ENCODE measurements around the gene SYT2.

The SYT2 gene

DNA sequence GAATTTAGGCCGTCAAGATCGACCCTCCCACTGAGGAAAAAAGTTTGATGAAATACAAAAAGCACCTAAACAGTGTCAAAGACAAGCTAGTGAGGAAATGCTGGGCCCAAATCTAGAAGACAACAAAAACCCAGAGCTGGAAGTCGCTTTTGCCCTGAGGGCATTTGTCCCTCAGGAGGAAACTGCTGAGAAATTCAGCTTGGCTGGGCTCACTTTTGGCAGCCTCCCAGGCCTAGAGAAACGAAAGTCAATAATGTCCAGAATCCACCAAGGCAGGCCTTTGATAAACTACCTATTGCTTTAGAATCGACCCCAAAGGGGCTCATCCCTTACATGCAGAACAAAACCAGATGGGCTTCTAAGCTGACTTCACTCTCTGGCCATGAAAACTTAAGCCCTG, 38.9 kb downstream of the SYT2 start:
- no peak for DNase-seq

DNA sequence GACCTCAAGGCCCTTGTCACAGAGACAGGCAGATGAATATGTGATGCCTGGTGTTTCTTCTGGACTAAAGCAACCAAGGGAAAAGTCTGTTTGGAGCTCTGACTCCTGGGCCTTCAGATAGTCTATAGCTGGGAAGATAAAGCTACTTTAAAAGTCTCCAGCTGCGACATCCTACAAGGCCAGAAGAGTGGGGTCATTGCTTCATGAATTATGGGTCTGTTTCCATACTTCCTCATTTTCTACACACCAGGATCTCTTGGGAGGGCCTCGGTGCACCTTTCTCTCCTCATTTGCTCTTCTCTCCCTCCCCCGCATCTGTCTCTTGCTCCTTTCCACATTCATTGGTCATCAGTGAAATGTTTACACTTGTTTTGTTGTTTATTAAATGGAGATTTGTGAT, 44.8 kb downstream of the SYT2 start:
- DNase-seq, result no peak

DNA sequence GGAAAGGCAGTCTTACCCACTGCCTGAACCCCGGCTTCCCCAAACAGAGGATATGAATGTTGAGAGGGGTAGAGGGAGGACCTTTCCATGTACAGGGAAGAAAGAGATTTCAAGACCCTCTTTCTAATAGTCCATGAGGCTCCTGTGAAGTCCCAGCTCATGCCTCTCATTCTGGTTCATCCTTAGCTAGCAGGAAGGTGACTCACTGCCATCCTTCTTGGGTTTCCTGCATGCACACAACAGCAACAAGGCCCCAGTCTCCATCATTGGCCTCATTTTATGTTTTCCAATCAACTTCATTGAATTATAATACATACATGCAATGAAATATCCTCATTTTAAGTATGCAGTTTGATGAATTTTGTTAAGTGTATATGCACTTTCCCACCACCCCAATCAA, 46.2 kb downstream of the SYT2 start:
- DNase-seq, result no peak

DNA sequence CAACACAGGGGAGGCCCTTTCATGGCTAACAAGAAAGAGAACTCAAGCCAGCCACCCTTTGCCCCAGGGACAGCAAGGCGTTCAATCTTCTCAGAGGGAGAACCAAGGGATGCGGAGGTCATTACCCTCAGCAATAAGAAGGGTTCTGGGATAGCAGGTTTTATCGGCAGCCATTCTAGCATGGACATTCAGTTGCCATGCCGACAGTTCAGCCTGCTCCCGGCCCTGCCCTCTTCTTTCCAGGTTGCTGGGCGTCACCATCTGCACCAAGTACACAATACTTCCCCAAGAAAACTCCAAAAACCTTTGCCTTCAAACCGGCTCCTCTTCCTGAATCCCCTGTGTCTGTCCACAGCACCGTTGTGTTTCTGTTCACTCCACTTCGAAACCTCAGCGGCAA, 47.1 kb downstream of the SYT2 start:
- no peak for DNase-seq

DNA sequence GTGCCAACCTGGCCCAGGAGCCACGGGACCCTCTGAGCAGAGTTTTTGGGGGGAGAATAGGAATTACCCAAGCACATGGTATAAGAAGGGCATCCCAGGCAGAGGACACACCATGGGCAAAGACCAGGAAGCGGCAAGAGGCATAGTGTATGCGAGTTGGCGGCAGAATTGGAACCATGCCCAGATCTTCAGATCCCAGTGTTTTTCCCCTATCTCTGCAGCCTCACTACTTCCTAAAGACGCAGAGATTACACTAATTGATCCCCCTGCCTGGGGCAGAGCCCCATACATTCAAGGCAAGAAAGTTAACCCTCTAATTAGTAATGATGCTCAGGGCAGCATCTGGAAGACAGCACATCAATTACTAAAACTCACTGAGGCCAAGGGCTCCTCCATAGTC, 48.2 kb downstream of the SYT2 start:
- no peak for DNase-seq

DNA sequence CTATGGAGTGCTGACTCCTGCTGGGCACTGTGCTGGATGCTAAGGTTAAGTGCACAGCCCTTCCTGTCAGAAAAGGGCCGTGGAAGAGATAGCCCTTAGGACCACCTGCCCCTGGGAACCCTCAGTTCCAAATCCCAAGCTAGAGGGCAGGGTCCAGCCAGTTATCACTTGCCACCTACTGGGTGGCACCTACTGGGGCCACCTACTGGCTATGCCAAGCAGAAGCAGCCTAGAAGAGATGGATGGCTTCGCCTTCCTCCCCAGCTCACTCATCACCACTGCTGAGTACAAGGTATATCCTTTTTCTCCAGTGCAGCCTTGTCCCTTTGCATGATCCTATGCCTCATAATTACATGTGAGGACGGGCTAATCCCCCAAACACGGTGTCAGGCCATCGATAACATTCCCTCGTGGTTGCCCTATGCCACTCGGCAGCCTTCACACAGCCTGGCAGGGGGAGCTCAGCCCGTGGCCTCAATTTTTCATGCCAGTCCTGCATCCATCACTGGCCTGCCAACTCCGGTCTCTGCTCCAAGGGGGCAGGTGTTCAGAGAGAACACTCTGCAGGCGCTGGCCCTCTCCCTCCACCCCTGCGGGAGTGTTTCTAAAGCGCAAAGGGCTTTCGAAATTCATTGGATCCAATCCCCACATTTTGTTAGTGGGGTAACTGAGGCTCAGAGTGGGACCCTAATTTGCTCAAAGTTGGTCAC, 49.0 kb downstream of the SYT2 start:
- DNase-seq, result no peak

DNA sequence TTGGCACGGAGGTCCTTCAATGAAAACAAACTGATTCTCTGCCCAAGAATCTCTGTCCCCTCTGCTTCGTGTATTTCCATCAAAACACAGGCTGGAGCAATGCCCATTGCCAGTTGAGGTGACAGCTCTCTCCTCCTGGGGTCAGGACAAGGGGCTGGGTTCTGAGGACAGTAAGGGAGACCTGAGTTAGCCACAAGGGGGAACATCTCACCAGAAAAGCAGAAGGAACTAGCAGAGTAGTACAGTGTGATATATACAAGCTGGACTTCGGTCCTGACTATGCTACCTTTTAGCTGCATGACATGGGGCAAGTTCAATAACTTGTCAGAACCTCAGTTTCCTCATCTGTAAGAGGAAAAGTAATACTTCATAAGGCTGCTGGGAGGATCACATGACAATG, 50.3 kb downstream of the SYT2 start:
- DNase-seq, result no peak

DNA sequence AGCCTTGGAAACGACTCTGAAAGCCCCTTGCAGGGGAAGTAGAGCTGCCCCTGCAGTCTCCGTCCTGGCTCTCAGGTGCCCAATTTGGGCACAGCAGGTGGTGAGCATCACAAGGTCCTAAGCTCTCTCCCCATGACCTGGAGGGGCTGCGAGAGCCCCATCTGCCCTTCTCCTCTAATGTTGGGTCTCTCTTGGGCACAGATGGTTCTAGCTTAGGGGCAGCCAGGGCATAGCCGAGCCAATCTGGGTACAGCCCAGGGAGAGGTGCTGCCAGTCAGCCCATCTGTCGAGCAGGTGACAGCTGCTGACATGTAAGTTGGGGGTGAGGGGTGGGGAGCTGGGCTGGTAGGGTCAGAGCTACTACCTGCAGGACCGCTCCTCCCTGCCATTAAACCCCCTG, 50.7 kb downstream of the SYT2 start:
- no peak for DNase-seq

DNA sequence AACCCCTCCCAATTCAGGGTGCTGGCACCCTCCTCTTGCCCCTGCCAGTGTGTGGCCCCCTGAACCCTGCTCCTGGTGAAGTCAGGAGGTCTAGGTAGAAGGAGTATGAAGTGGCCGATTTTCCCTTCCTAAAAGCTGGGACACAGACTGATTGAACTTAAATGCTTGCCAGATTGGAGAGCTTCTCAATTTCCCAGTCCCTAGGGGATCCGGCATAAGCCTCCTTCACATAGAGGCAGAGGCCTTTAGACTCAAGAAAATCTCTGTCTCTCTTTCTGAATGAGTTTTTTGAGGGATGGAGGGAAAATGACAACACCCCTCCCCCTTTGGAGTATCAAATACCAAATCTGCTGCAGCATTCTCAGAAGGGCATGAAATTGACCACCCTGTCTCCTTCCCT, 51.5 kb downstream of the SYT2 start:
- DNase-seq, result no peak

DNA sequence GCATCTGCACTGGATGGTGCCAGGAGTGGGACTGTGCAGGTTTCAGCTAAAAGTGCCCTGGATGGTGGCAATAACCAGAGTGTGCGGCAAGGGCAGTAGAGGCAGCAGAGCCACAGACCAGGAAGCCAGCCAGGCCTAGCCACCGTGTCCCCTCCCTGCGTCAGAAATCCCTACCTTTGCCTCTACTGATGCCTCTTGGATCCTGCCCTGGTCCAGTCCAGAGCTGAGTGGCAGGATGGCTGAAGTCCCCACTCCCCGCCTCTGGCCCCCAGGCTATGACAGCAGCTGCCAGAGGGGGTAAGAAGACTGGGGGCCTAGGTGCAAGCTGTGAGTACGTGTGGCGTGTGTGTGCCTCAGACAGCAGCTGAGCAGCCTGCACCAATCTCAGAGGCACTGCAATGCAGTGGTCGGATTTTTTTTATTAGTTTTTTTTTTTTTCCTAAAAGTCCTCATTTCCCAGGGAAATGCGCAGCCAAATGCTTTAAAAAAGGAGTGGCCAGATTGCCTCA, 51.9 kb downstream of the SYT2 start:
- no peak for DNase-seq

DNA sequence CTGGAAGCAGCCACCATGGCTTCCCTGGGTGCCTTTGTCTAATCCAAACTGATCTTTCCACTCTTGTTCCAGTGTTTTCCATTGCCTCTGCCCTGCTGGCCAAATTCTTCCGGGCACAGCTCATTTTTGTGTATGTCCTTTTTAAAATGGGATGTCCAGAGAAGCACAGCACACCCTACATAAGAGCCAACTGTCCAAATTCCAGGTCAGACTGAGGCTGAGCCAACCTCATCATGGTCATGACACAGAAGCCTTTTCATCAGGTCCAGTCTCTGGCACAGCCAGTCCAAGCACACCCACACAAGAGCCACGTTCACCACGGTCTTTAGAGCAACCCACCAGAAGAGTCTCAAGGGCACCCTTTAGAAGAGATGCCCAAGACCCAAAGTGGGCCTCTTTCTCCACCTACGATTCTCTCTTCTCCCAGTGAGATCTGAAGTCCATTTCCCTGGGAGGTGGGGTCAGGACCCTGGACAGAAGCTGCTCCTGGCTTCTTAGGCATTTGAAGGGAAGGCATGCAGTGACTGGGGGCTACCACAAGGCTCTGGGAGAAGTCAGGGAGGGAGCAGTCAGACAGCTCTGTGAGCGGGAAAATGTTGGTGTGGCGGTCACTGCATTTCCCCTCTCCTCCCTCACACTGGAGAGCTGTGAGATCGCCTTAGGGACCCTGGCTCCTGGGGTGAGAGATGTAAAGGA, 53.2 kb downstream of the SYT2 start:
- no peak for DNase-seq

DNA sequence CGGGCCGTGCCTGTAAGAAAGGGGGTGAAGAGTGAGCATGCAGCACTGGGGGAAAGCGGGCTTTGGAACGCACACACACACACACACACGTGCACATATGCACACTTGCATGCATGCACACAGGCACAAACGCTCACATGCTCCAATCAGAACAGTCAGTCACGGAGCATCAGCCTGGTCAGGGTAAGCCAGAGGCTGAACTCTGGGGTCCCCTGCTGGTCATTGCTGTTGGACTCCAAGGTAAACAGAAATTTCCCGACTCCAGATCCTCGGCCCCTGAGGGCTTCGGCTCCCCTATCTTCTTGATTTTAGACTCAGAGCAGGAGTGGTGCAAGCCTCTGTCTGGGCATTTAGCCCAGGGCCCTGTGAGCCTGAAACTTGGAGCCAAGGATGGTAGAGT, 54.2 kb downstream of the SYT2 start:
- DNase-seq, result no peak

DNA sequence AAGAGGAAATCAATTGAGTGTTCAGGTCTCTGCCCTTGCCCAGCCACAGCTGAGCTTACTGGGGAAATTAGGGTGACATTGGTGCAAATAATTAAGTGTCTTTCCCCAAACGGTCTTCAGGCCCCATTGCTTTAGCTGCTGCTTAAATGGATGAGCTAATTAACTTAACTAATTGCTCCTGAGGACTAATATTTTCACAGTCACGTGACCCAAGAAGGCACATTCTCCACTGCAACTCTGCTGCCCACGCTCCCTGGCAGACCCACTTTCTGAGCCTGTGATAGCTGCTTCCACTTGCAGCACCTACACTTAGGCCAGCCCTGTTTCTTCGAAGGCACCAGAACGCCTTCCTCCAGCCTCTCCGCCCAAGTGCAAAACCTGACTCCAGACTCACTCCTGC, 56.2 kb downstream of the SYT2 start:
- no peak for DNase-seq

DNA sequence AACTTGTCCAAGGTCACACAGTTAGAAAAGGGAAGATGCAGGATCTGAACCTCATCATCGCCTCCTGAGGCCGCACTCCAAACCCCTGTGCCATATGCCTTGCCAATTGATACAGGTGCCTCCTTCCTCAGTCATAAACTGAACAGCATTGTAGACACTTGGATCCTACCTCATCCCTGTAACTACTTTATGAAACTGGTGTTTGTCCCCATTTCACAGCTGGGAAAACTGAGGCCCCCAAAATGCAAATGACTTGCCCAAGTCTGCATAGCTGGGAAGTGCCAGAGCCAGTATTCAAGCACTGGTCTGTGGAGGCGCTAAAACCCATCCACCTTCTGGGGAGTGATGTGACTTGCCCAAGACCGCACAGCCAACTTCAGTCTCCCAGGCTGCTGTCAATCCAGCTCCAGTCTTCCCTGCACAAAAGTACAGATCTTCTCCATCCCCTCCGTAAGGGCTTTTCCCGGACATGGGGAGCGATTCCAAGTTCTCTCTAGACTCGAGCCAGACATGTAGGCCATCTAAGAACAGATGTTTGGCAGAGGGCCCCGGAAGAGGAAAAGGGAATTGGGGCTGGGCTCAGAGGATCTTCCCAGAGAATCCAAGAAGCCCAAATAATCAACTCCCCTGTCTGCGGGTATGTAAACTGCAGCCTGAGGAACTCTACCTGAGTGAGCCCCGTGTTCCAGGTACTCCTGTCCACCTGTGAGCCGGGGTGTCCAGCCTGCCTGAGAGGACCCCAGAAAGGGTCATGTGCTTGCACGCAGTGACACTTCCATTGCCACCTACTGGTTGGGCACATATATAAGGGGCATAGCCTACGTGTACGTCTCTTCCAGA, 60.5 kb downstream of the SYT2 start:
- no peak for DNase-seq

DNA sequence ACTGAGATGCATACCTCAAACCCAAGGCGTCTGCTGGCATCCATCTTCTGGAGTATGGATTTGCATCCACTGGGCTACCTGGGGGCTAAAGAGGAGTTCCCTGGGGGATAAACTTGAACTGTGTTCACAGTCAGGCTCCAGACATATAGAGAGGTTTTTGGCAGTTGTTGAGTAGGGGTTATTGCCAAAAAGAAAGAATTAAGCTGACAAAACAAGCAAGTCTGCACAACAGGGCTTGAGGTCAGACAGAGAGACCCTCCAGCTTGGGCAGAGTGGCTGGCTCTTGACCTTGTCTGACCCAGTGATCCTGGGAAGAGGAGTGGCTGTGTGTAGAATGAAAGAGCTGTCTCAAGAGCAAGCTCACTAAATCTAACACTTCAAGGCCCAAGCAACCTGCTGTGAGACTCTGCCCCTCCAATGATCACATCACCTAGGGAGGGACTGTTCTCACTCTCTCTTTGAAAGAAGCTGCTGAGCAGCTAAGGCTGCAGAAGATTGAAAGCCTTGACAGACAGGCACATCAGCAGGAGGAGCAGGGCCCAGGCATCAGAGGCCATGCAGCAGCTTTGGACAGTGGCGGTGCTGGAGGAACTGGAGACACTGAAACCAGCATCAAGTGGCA, 61.5 kb downstream of the SYT2 start:
- no peak for DNase-seq

DNA sequence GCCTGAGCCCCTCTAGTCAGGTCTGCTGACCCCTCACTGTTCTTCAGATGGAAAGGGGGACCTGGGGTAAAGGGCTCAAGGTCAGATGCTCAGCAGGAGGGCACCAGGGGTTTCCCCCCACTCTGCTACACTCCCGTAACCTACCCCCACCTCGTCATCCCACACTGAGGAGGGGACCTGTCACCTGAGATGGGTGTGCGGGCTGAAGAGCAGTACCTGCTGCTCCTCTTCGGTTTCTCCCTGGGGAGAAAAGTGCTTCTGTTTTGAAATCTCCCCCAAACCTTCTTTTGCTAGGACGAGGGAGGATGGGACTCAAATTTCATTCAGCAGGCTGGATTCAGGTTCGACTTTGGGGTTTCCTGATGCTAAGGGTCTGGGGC, 65.2 kb downstream of the SYT2 start:
- DNase-seq, result no peak

DNA sequence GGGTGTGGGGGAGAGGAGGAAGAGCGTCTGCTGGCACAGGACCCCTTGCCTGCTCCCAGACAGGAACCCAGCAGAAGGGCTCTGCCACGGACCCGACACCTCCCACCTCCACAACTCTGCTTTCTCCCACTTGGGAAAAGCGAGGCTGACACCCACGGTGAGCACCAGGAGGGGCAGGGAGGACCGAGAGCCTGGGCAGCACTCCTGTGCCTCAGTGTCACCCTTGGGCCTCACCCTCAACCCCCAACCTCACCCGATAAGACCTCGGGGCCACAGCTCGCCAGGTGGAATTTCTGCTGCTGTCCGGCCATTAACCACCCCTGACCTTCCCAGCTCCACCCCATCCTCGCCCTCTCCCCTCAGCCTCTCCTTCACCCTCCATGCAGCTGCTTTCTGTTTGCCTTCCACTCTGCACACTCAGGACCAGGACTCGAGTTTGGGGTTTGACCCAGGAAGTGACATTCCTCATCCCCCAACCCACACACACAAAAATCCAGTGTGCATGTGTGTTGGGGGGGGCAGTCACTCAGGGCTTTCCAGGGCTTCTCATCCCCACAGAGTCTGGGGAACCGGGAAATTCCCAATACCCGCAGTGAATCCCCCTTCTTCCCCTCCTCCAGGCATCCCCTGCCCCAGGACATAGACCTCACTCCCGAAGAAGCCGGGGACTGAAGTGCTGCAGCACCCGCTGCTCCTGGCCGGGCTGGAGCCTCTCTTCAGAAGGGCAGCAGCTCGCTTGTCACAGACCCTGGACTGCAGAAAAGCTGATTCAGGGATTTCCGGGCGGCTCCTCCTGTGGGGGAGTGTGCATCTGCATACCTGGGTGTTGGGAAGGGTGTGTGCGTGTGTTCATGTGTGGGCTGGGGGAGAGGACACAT, 65.8 kb downstream of the SYT2 start:
- no peak for DNase-seq

DNA sequence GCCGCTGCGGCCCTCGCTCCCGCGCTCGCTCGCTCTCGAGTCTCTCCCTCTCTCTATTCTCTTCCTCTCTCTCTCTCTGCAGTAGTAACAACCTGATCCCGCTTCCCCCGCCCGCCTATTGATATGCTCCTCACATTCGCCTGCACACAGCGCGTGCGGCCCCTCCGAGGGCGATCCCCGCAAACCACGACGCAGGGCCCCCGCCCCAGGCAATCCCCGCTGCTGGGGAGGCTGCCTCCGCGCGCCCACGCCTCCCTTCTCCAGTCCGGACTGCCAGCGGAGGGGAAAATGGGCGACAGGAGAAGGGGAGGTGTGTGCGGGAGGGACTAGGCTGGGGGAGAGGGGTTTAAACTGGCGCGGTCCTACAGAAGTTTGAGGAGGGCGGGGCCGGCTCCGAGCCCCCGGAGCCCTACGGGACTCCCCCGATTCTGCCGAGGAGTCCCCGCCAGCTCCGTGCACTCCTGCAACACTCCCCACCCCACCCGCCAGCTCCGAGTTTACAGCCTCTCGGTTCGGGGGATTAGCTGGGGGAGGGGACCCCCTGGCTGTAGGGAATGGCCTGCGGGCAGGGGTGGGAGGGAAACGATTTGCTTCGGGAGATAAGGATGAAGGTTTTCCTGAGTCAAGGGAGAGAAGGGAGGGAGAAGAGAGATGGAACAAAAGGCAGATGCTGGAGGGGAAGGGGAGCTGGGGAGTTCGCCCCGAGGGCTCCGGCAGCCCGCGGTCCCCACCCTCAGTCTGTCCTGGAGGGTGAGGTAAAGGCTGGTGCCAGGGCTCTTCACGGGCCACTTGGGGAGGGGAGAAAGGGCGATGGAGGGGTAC, 66.6 kb downstream of the SYT2 start:
- DNase-seq, result no peak

DNA sequence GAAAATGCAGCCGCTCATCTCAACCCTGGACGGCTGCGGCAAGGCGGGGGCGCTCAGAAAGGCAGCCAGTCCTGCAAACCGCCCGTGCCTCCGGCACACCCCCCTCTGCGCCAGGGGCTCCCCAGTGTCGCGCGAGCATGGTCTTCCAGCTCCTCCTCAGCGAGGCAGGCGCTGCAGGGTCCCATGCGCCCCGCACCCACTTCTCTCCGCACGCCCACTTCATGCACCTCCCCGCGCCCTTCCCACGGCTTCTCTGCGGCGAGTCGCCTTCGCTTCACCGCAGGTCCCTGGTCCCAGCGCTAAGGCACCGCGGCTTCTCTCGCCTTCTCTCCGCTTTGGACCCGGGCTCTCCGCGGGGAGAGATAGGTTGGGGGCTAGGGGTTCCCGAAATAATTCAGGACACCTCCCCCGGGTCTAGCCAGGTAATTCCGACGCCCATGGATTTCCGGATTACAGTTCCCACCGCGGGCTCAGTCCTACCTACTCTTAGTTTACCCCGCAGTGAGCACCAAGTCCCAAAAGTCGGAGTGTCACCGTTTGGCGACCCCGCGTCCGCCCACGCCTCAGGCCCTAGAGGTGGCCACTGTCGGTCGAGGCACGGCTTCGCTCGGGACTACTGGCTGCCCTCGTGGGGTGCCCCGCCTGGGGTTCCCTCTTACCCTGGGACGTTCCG, 67.5 kb downstream of the SYT2 start:
- DNase-seq, result no peak

DNA sequence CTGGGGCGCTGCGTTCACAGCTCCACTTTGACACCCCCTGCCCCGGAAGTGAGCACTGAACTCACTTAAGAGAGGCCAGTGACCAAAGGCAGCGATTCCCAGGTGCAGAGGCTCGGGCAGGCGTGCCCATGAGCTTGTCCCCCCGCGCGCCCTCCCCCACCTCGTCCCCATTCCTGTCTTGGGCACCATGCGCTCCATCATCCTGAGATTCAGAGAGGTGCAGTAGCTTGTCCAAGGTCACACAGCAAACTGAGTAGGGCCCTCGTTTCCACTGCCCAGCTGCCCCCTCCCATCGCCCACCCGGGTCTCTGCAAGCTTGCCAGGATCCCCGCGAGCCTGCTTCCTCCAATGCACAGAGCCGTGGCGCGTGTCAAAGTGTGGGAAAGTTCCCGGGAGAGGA, 68.0 kb downstream of the SYT2 start:
- DNase-seq, result no peak

DNA sequence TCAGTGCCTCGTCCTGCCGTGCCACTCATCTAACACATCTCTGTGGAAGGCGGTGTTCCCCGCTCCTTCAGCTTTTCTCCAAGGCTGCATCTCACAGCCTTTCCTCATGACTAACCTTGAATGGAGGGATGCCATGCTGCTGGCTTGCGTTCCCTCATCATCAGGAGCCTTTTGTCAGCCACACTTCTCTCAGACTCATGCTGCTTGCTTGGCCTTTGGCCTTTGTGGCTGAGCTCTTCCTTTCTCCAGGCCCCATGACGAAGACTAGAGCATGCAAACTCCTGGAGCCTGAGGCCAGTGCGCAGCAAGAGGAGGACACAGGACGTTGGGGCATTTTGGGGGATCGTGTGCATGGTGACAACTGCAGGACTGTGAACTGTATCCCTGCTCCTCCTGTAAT, 70.8 kb downstream of the SYT2 start:
- no peak for DNase-seq
